Panc1 (cell line): ENCODE data around the gene RBM6. TPM values are rescaled to one million over a fixed set of nuclear protein-coding genes. Genes with fewer than 3 reads are reported as not detected.

Experiments used
- ATAC-seq: fragments of 200-7000 bp; cut with Tn5 transposase; 2 replicates; pipeline ENCODE4 v1.9.1; 2020; ENCODE audit warnings: mild to moderate bottlenecking, moderate library complexity
- BruUV-seq: library from RNA; stranded (reverse); fragments of 400-500 nt; replicated peaks from 2 replicates; lab custom pipeline; 2021; lab: Mats Ljungman, UMichigan
- CTCF ChIA-PET: fragments of 300-600 bp; sonication (Branson Sonifier 250); formaldehyde crosslinking; loops from one replicate; lab custom pipeline; 2022; ENCODE audit warnings: antibody characterized with exemption; lab: Charles Lee
- POLR2A ChIA-PET: fragments of 300-600 bp; sonication (Branson Sonifier 250); formaldehyde crosslinking; loops from one replicate; lab custom pipeline; 2022; ENCODE audit warnings: antibody characterized with exemption; lab: Charles Lee
- DNase-seq: peaks from one replicate; pipeline ENCODE4 v3.0.0-alpha.2; 2010; ENCODE audit warnings: low read depth, low spot score
- H3K27ac ChIP-seq: 2 replicates; pipeline ENCODE4 v1.5.1; 2011; ENCODE audit warnings: mild to moderate bottlenecking, low read length, inconsistent platforms
- H3K27me3 ChIP-seq: fragments of 200-500 bp; sonication (Bioruptor generic); 2 replicates; pipeline ENCODE4 v1.6.0; 2014; ENCODE audit warnings: low read length, inconsistent platforms; ENCODE audit not compliant: control insufficient read depth, insufficient read depth
- H3K36me3 ChIP-seq: fragments of 200-500 bp; sonication (Bioruptor generic); 2 replicates; pipeline ENCODE4 v1.5.1; 2014; ENCODE audit warnings: inconsistent platforms, mild to moderate bottlenecking, low read length, moderate library complexity; ENCODE audit not compliant: control insufficient read depth, insufficient read depth
- H3K4me1 ChIP-seq: 2 replicates; pipeline ENCODE4 v1.5.1; 2011; ENCODE audit warnings: inconsistent platforms, mild to moderate bottlenecking, low read length, moderate library complexity; ENCODE audit not compliant: control insufficient read depth, insufficient read depth
- H3K4me3 ChIP-seq, 2 experiments: 2 replicates each; pipeline ENCODE4 v1.5.1; 2011 to 2012; ENCODE audit warnings: low read depth in 2 of 2, low read length in 2 of 2, mild to moderate bottlenecking in 2 of 2, inconsistent platforms in 1 of 2, moderate library complexity in 1 of 2
- H3K9me3 ChIP-seq: fragments of 200-500 bp; sonication (Bioruptor generic); 2 replicates; pipeline ENCODE4 v1.5.1; 2014; ENCODE audit warnings: low read depth, mild to moderate bottlenecking, inconsistent platforms, low read length, moderate library complexity; ENCODE audit not compliant: control insufficient read depth, insufficient read depth
- POLR2AphosphoS5 ChIP-seq: IDR thresholded peaks from 2 replicates; pipeline ENCODE4 v1.6.1; 2012; ENCODE audit warnings: mild to moderate bottlenecking, low read depth, low read length, moderate library complexity
- SIN3A ChIP-seq: IDR thresholded peaks from 2 replicates; pipeline ENCODE4 v1.6.1; 2012; ENCODE audit warnings: low read depth, mild to moderate bottlenecking, low read length, moderate library complexity, borderline replicate concordance; ENCODE audit not compliant: insufficient read depth
- TCF7L2 ChIP-seq: IDR thresholded peaks from 2 replicates; pipeline ENCODE4 v1.6.1; 2011; ENCODE audit warnings: mild to moderate bottlenecking, low read depth, low read length, inconsistent platforms
- in situ Hi-C: cut with HindIII; loops from 2 replicates; pipeline ENCODE4 v1.10.0; 2016; ENCODE audit warnings: low sequenced_read_pairs, low pct_unique_long_range_greater_than_20kb
- intact Hi-C: fragments of 100-400 bp; cut with micrococcal nuclease; formaldehyde crosslinking; loops from one replicate; pipeline ENCODE4 v1.10.0; 2022; ENCODE audit not compliant: unreplicated experiment
- total RNA-seq: library from RNA; stranded (reverse); gene quantifications from one replicate; pipeline ENCODE4 v1.2.1, GENCODE V29; 2021; ENCODE audit not compliant: unreplicated experiment
- TF ChIP-seq, protein P1 (sequence below): fragments of 450-650 bp; IDR thresholded peaks from 2 replicates; pipeline ENCODE4 v1.5.1; 2017; ENCODE audit warnings: mild to moderate bottlenecking
- TF ChIP-seq, protein P2 (sequence below), 2 experiments: IDR thresholded peaks; 2 replicates each; pipeline ENCODE4 v1.6.1; 2011 to 2012; ENCODE audit warnings: low read depth in 2 of 2, control low read depth in 1 of 2, low read length in 1 of 2, mild to moderate bottlenecking in 1 of 2, moderate library complexity in 1 of 2; ENCODE audit not compliant: insufficient read depth in 1 of 2

The RBM6 gene
- total RNA-seq, 1 experiment from 2014 or later, result 43.6 TPM

DNA sequence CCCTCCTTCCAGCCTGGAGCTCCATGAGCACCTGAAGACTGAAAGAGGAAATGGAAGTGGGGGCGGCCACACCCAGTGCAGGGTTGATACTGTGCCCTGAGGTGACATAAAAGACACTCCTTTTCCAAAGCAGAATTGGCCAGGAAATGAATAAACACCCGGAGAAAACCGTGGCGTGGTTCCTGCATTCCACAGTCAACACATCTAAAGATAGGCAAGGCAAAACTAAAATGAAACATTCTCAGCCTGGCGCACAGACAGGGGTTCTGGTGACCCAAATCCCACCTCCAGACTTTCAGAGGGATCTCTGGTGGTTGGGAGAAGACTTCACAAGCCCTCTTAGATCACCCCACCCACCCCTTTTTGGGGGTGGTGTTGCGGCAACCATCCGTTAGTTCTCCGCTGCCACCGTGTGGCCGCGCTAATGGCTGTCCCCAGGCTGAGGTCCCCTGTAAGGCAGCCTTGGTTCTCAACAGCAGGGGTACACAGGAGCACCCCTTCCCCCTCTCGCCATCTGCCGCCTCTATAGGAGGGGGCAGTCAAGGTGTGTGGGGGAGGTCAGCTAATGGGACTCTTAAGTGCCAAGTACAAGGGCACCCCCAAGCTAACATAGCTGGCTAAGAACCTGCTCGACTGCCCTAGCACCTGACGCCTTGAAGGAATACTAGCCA lies 33.7 kb upstream of the RBM6 start:
- Histone ChIP-seq H3K4me3 (peak overlapping the region in 1 of 2 experiments; percentile 49; a peak in 2 of 4 replicates), H3K27me3 (no peaks in the 10 kb centered on the region), H3K27ac (peak overlapping the region; percentile 72), H3K36me3 (peaks cover 2% of the 10 kb centered on the region; the same call in 1 of the 2 replicates), H3K9me3 (no peaks in the 10 kb centered on the region), H3K4me1 (peaks cover 22% of the 10 kb centered on the region)
- intact Hi-C loops (loop anchor here (5.0 kb wide), 1 partner anchor 104 kb away; the partner anchor contains the start of gene INKA1), in situ Hi-C loops (no loop called here)
- POLR2A ChIA-PET, result interaction anchor here (0.6 kb wide), 1 partner anchor 30 kb away, joined by 3 read pairs; no protein-coding TSS in a partner anchor
- DNase-seq, result no peak
- CTCF ChIA-PET, result interaction anchor here (0.6 kb wide), 2 partner anchors 134 to 135 kb away, joined by 3 to 4 read pairs; no protein-coding TSS in a partner anchor
- peak; percentile 65 for ATAC-seq
- BruUV-seq, result no TSS peak
- TF ChIP-seq, protein P1, sequence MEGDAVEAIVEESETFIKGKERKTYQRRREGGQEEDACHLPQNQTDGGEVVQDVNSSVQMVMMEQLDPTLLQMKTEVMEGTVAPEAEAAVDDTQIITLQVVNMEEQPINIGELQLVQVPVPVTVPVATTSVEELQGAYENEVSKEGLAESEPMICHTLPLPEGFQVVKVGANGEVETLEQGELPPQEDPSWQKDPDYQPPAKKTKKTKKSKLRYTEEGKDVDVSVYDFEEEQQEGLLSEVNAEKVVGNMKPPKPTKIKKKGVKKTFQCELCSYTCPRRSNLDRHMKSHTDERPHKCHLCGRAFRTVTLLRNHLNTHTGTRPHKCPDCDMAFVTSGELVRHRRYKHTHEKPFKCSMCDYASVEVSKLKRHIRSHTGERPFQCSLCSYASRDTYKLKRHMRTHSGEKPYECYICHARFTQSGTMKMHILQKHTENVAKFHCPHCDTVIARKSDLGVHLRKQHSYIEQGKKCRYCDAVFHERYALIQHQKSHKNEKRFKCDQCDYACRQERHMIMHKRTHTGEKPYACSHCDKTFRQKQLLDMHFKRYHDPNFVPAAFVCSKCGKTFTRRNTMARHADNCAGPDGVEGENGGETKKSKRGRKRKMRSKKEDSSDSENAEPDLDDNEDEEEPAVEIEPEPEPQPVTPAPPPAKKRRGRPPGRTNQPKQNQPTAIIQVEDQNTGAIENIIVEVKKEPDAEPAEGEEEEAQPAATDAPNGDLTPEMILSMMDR, result peak; percentile 86
- TF ChIP-seq SIN3A, result no peak
- TF ChIP-seq POLR2AphosphoS5, result no peak
- TF ChIP-seq, protein P2, sequence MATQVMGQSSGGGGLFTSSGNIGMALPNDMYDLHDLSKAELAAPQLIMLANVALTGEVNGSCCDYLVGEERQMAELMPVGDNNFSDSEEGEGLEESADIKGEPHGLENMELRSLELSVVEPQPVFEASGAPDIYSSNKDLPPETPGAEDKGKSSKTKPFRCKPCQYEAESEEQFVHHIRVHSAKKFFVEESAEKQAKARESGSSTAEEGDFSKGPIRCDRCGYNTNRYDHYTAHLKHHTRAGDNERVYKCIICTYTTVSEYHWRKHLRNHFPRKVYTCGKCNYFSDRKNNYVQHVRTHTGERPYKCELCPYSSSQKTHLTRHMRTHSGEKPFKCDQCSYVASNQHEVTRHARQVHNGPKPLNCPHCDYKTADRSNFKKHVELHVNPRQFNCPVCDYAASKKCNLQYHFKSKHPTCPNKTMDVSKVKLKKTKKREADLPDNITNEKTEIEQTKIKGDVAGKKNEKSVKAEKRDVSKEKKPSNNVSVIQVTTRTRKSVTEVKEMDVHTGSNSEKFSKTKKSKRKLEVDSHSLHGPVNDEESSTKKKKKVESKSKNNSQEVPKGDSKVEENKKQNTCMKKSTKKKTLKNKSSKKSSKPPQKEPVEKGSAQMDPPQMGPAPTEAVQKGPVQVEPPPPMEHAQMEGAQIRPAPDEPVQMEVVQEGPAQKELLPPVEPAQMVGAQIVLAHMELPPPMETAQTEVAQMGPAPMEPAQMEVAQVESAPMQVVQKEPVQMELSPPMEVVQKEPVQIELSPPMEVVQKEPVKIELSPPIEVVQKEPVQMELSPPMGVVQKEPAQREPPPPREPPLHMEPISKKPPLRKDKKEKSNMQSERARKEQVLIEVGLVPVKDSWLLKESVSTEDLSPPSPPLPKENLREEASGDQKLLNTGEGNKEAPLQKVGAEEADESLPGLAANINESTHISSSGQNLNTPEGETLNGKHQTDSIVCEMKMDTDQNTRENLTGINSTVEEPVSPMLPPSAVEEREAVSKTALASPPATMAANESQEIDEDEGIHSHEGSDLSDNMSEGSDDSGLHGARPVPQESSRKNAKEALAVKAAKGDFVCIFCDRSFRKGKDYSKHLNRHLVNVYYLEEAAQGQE (IDR thresholded peaks at IDR 0.05; ENCODE audit: insufficient read depth in 1 of 2, low read depth in 2 of 2, low read length in 1 of 2), result no peak

DNA sequence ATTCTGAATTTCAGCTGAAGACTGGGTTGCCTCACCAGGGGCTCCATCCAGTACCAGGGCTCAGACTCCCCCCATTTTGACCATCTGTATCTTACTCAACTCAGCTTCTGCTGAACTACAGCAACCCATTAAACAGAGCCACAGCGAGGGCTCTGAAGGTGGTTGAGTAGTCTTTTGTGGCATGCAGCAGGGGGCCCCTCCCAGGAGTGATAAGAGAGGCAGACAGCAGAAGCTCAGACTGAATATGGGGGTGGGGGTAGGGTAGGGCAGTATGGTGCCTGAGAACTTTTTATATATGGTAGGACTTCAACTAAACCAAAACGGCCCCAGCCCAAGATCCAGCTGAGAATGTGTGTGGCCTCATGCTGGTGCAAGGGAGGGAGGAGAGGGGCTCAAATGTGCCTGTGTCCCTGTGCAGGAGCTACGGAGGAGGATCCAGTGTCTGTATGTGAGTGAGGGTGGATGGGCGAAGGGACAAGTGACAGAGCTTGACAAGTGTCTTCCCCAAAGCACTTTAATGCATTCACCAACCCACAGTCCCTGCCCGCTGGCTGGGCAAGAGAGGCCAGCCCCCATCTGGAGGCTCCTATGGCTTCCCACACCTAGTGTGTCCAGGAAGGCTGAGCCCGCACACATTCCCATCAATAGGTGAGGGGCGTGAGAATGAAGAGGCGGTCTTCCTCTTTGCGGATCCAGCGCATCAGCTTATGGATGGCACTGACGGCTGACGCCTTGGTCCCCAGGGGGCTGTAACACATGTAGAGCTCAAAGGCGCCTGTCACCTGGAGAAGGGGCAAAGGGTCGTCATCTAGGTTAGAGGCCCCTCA lies 31.4 kb upstream of the RBM6 start:
- DNase-seq, result no peak
- H3K9me3 ChIP-seq, result no peaks in the 10 kb centered on the region
- peaks cover 14% of the 10 kb centered on the region for H3K4me1 ChIP-seq
- H3K27ac ChIP-seq, result no peak overlapping the region
- no TSS peak for BruUV-seq
- POLR2A ChIA-PET, result no interaction called here
- no peak for ATAC-seq
- H3K4me3 ChIP-seq, result no peak overlapping the region
- in situ Hi-C loops (no loop called here), intact Hi-C loops (loop anchor here (5.0 kb wide), 1 partner anchor 106 kb away; the partner anchor contains the start of gene INKA1)
- TF ChIP-seq POLR2AphosphoS5, result no peak
- TF ChIP-seq, protein P1, result no peak
- no peak for TF ChIP-seq SIN3A
- TF ChIP-seq, protein P2 (IDR thresholded peaks at IDR 0.05; ENCODE audit: insufficient read depth in 1 of 2, low read depth in 2 of 2, low read length in 1 of 2), result no peak
- no peak for TF ChIP-seq TCF7L2
- H3K27me3 ChIP-seq, result no peaks in the 10 kb centered on the region
- CTCF ChIA-PET, result interaction anchor here (0.6 kb wide), 1 partner anchor 83 kb away, joined by 7 read pairs; no protein-coding TSS in a partner anchor
- no peaks in the 10 kb centered on the region for H3K36me3 ChIP-seq
